Large intestine (tissue), 3 donors: ENCODE measurements around the gene FKRP. TPM values are rescaled to one million over a fixed set of nuclear protein-coding genes. Genes with fewer than 3 reads are reported as not detected.
"Not testable (repeated sequence)": the region's sequence is repeated elsewhere in the genome, so short reads cannot be mapped to it uniquely, and the experiment has no call there.

Source experiments
- DNase-seq, 2 donors: peaks; one replicate each; pipeline versions ENCODE4 v3.0.0 to v3.0.0-alpha.2; 2013
- H3K27ac ChIP-seq: one replicate; pipeline ENCODE4 v1.5.1; 2013; ENCODE audit warnings: low read length
- H3K27me3 ChIP-seq: 2 replicates; pipeline ENCODE4 v1.6.1; 2013; ENCODE audit warnings: low read length; ENCODE audit not compliant: control insufficient read depth, insufficient read depth
- H3K36me3 ChIP-seq: 2 replicates; pipeline ENCODE4 v1.6.1; 2013; ENCODE audit warnings: low read length; ENCODE audit not compliant: control insufficient read depth, insufficient read depth
- H3K4me1 ChIP-seq: one replicate; pipeline ENCODE4 v1.6.1; 2013; ENCODE audit warnings: low read length; ENCODE audit not compliant: control insufficient read depth, insufficient read depth
- H3K4me3 ChIP-seq: one replicate; pipeline ENCODE4 v1.5.1; 2013; ENCODE audit warnings: low read length
- H3K9me3 ChIP-seq: one replicate; pipeline ENCODE4 v1.6.1; 2013; ENCODE audit warnings: mild to moderate bottlenecking, low read depth, low read length, moderate library complexity; ENCODE audit not compliant: control insufficient read depth
- WGBS: methylation state at CpG from one replicate; pipeline ENCODE4 v1.1.5; 2013; ENCODE audit warnings: low lambda C conversion rate; ENCODE audit not compliant: insufficient coverage; 5-methylcytosine and 5-hydroxymethylcytosine counted together
- polyA plus RNA-seq: library from polyadenylated mRNA; unstranded; fragments of 120-200 nt; gene quantifications from one replicate; pipeline ENCODE4 v1.2.1, GENCODE V29; 2013

FKRP gene
- polyA plus RNA-seq, 1 donor, result 17.4 TPM

- no CpG with 5 or more reads among the region's 2 CpGs for WGBS
- no peaks in the 10 kb centered on the region for H3K27me3 ChIP-seq
- no peak overlapping the region for H3K4me3 ChIP-seq
- H3K4me1 ChIP-seq, result peaks cover 32% of the 10 kb centered on the region
- peak overlapping the region; percentile 92 for H3K27ac ChIP-seq
- H3K36me3 ChIP-seq, result no peaks in the 10 kb centered on the region
- no peaks in the 10 kb centered on the region for H3K9me3 ChIP-seq
- peak; percentile 90 to 94 for DNase-seq
These were observed 57.7 kb downstream of the FKRP start for GRCh38 chr19:46803555-46803954.

GRCh38 chr19:46804432-46804831, 58.6 kb downstream of the FKRP start:
- H3K4me3 ChIP-seq, H3K27me3 ChIP-seq, DNase-seq, H3K36me3 ChIP-seq, H3K9me3 ChIP-seq: not testable (repeated sequence)
- Histone ChIP-seq H3K27ac (peak overlapping the region; percentile 68), H3K4me1 (peaks cover 32% of the 10 kb centered on the region)
- WGBS, result no CpG with 5 or more reads among the region's 4 CpGs

- no peak for DNase-seq
- Histone ChIP-seq H3K27me3 (no peaks in the 10 kb centered on the region), H3K27ac (no peak overlapping the region), H3K36me3 (no peaks in the 10 kb centered on the region), H3K4me3 (no peak overlapping the region), H3K4me1 (peaks cover 27% of the 10 kb centered on the region), H3K9me3 (no peaks in the 10 kb centered on the region)
- no CpG with 5 or more reads among the region's 7 CpGs for WGBS
These were observed 60.8 kb downstream of the FKRP start for GRCh38 chr19:46806656-46807055.

Other genes with a start within 250 kb of the FKRP start
- 401 TPM for gene CALM3, start 144.7 kb upstream of the FKRP start, polyA plus RNA-seq
- 4.8 TPM for gene PTGIR, start 121.0 kb upstream of the FKRP start, polyA plus RNA-seq
- gene GNG8, start 109.9 kb upstream of the FKRP start, polyA plus RNA-seq, result 4.6 TPM
- gene DACT3, start 84.9 kb upstream of the FKRP start, polyA plus RNA-seq, result 13.7 TPM
- 44.5 TPM for gene PRKD2, start 28.9 kb upstream of the FKRP start, polyA plus RNA-seq
- 68.1 TPM for gene STRN4, start 393 bp downstream of the FKRP start, polyA plus RNA-seq
- 84.9 TPM for gene SLC1A5, start 42.5 kb downstream of the FKRP start, polyA plus RNA-seq
- 78.8 TPM for gene AP2S1, start 104.8 kb downstream of the FKRP start, polyA plus RNA-seq
- 42.8 TPM for gene ARHGAP35, start 114.9 kb downstream of the FKRP start, polyA plus RNA-seq